Hepatocyte (in vitro differentiated cells): ENCODE results near the gene PDHX.

Experiments used
- EZH2 ChIP-seq: fragments of 200-600 bp; sonication (generic); IDR thresholded peaks from 2 replicates; pipeline ENCODE4 v1.6.1; 2016; ENCODE audit warnings: antibody characterized with exemption, mild to moderate bottlenecking, borderline replicate concordance
- EZH2phosphoT487 ChIP-seq: fragments of 200-600 bp; sonication (generic); IDR thresholded peaks from one replicate; pipeline ENCODE4 v1.6.1; 2018; ENCODE audit warnings: antibody characterized with exemption, mild to moderate bottlenecking, low read depth, moderate library complexity; ENCODE audit not compliant: unreplicated experiment, severe bottlenecking
- TF ChIP-seq, protein P1 (sequence below): fragments of 200-600 bp; sonication (generic); IDR thresholded peaks from 2 replicates; pipeline ENCODE4 v1.5.1; 2016; ENCODE audit warnings: antibody characterized with exemption, mild to moderate bottlenecking; ENCODE audit not compliant: poor library complexity

DNA sequence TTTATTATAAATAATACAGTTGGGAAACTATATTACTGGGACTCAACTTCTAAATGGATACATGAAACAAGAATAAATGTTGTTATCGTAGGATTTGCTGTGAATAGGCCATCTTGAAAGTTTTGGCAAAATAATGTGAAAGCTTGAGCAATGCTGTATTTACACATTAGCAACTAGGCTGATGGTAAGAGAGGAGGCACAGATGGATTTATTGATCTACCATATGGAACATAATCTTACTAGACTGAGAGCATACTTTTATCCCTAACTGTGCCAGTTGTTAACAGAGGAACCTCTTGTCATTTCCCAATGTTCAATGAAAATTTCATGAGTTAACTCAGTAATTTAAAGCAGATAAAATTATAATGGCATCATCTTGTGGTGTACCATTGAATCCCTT is 23.0 kb upstream of the PDHX start:
- TF ChIP-seq EZH2phosphoT487 (no peak), EZH2 (no peak)
- TF ChIP-seq, protein P1, sequence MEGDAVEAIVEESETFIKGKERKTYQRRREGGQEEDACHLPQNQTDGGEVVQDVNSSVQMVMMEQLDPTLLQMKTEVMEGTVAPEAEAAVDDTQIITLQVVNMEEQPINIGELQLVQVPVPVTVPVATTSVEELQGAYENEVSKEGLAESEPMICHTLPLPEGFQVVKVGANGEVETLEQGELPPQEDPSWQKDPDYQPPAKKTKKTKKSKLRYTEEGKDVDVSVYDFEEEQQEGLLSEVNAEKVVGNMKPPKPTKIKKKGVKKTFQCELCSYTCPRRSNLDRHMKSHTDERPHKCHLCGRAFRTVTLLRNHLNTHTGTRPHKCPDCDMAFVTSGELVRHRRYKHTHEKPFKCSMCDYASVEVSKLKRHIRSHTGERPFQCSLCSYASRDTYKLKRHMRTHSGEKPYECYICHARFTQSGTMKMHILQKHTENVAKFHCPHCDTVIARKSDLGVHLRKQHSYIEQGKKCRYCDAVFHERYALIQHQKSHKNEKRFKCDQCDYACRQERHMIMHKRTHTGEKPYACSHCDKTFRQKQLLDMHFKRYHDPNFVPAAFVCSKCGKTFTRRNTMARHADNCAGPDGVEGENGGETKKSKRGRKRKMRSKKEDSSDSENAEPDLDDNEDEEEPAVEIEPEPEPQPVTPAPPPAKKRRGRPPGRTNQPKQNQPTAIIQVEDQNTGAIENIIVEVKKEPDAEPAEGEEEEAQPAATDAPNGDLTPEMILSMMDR: no peak
